Measurements from ENCODE around the gene ELK3. TPM values are rescaled to one million over a fixed set of nuclear protein-coding genes. Genes with fewer than 3 reads are reported as not detected.

The ELK3 gene
- total and polyA plus RNA-seq, 2 of the 13 experiments (the other 11 are each of a cell fraction or from before 2014, with no cell fraction given) = 2.9 to 3.2 TPM

GRCh38 chr12:96300064-96300463 lies 105.9 kb downstream of the ELK3 start:
- H3K4me2 ChIP-seq (ENCODE audit: low read depth, low read length) = no peak overlapping the region
- no peaks in the 10 kb centered on the region for H4K20me1 ChIP-seq (ENCODE audit: insufficient read depth, low read length)
- no peak for DNase-seq (ENCODE audit: low spot score)
- no peaks in the 10 kb centered on the region for H3K79me2 ChIP-seq (ENCODE audit: insufficient read depth, low read length)
- in situ Hi-C loops (cut with HindIII; ENCODE audit: extremely low pct_ligation_motif_present, low pct_unique_long_range_greater_than_20kb) = no loop called here
- peaks cover 0 to 4% of the 10 kb centered on the region in 2 experiments; a peak in 2 of 5 replicates for H3K36me3 ChIP-seq (replicated peaks in 1 of 2; ENCODE audit: control insufficient read depth in 1 of 2, insufficient read depth in 2 of 2, low read length in 2 of 2)
- TF ChIP-seq SOX5 (CRISPR knock-in tag; IDR thresholded peaks at IDR 0.05; ENCODE audit: borderline replicate concordance) = no peak
- no peak for TF ChIP-seq MYC (CRISPR knock-in tag; IDR thresholded peaks at IDR 0.05; ENCODE audit: borderline replicate concordance)
- no peak for TF ChIP-seq YEATS4 (CRISPR knock-in tag; IDR thresholded peaks at IDR 0.05; ENCODE audit: borderline replicate concordance)
- TF ChIP-seq ZSCAN30 (CRISPR knock-in tag; IDR thresholded peaks at IDR 0.05) = no peak
- no peak for TF ChIP-seq NFRKB (IDR thresholded peaks at IDR 0.05)
- no peak for TF ChIP-seq MXI1 (IDR thresholded peaks at IDR 0.05; ENCODE audit: borderline replicate concordance, low read depth, low read length)
- TF ChIP-seq SETDB1 (CRISPR knock-in tag; IDR thresholded peaks at IDR 0.05; ENCODE audit: borderline replicate concordance) = no peak
- no peak for TF ChIP-seq POLR2AphosphoS5 (IDR thresholded peaks at IDR 0.05; ENCODE audit: low read depth, low read length)
- no peak for TF ChIP-seq DMAP1 (CRISPR knock-in tag; IDR thresholded peaks at IDR 0.05)
- TF ChIP-seq CBX2 (IDR thresholded peaks at IDR 0.05; ENCODE audit: low read depth, low read length) = no peak
- TF ChIP-seq CBX2 (CRISPR knock-in tag; IDR thresholded peaks at IDR 0.05; ENCODE audit: low read depth) = no peak
- no peak for TF ChIP-seq ZNF615 (CRISPR knock-in tag; IDR thresholded peaks at IDR 0.05; ENCODE audit: borderline replicate concordance)
- no peak for TF ChIP-seq ZNF850 (CRISPR knock-in tag; conservative IDR thresholded peaks at IDR 0.05)
- TF ChIP-seq MBD4 (IDR thresholded peaks at IDR 0.05; ENCODE audit: borderline replicate concordance, low read length) = no peak
- H3K27ac ChIP-seq (ENCODE audit: extremely low read length, insufficient read depth, low read length) = no peak overlapping the region
- H2AFZ ChIP-seq (ENCODE audit: low read length) = no peak overlapping the region
- intact Hi-C loops (cut with micrococcal nuclease; ENCODE audit: unreplicated experiment) = no loop called here
- BruUV-seq (replicated peaks) = no TSS peak
- no peaks in the 10 kb centered on the region for H3K9me3 ChIP-seq (ENCODE audit: low read length)
- no peak for FAIRE-seq
- no peak overlapping the region for H3K4me3 ChIP-seq (replicated peaks in 1 of 3; ENCODE audit: insufficient read depth in 1 of 3, low read depth in 2 of 3, low read length in 3 of 3)
- no peaks in the 10 kb centered on the region for H3K27me3 ChIP-seq (ENCODE audit: control insufficient read depth in 1 of 2, insufficient read depth in 2 of 2, low read length in 2 of 2)
- ChIA-PET CTCF (ENCODE audit: low intra/inter-chr PET ratio, low total read pairs) (no interaction called here), POLR2A (no interaction called here)
- H3K4me1 ChIP-seq (ENCODE audit: insufficient read depth, low read length) = peaks cover 9% of the 10 kb centered on the region
- WGBS (ENCODE audit: low lambda C conversion rate) = 95% methylated on average over 5 of the region's 5 CpGs
- H3K9ac ChIP-seq (ENCODE audit: insufficient read depth, low read depth, low read length) = no peak overlapping the region
- no peak for ATAC-seq

All from HepG2 (cell line).